Heart left ventricle (tissue), 13 donors: Measurements from ENCODE around the gene SMPDL3B.

ENCODE experiments used
- CTCF ChIP-seq, 12 donors: fragments of 200-600 bp; sonication (generic) in 4 of 12; IDR thresholded peaks; one replicate each; pipeline versions ENCODE4 v1.5.0 to v1.8.0; 2018 to 2022; ENCODE audit warnings: antibody characterized with exemption in 12 of 12, mild to moderate bottlenecking in 5 of 12
- POLR2A ChIP-seq, 2 donors: fragments of 450-650 bp; IDR thresholded peaks; one replicate each; pipeline ENCODE4 v1.6.1; 2017; ENCODE audit warnings: antibody characterized with exemption in 2 of 2, mild to moderate bottlenecking in 2 of 2, moderate library complexity in 2 of 2
- donor health status: ischemic (EF 13 %, LVEDD 7.1; RV severe dilation, severe dysfunction).
- donor health status: DM: no; HTN: yes; CAD: no.
- donor health status: DM: no; HTN: no; CAD: no.
- donor health status: ischemic (EF 25% LVEDD 6.9; RV normal size, moderate dysfunction).
- donor health status: ischemic (EF 25% LVEDD 5.7; RV mildly dilated, moderate dysfunction).
- donor health status: ischemic (EF 35%, LVEDD 5.7; RV mildly dilated, moderate dysfunction).
- donor health status: nonischemic (EF 11% LVEDD 7.7; RV severe dilation, severe dysfunction).
- donor health status: DM: yes; HTN: yes; CAD: no.
- donor health status: PGD.
- donor health status: ischemic (EF 29% LVEDD 5.4; RV normal size, mild dysfunction).
- donor health status: nonischemic (EF 23%, LVEDD 6.1; RV moderate dilation, normal function).

GRCh38 chr1:27922272-27922671 lies 12.5 kb upstream of the SMPDL3B start:
- TF ChIP-seq CTCF (IDR thresholded peaks at IDR 0.05) (no peak), POLR2A (IDR thresholded peaks at IDR 0.05) (no peak)
